Osteoblast (primary cell): ENCODE results near the gene JUP. TPM values are rescaled to one million over a fixed set of nuclear protein-coding genes. Genes with fewer than 3 reads are reported as not detected.
A peak's percentile ranks its signal among the peaks of the same experiment; 100 is the strongest.

Experiments used
- DNase-seq: peaks from one replicate; pipeline ENCODE4 v3.0.0; 2011; ENCODE audit warnings: low spot score, mixed read lengths; ENCODE audit not compliant: insufficient read length; ENCODE audit errors: missing footprints
- H2AFZ ChIP-seq: 2 replicates; pipeline ENCODE4 v1.6.0; 2011; ENCODE audit warnings: mild to moderate bottlenecking, low read length
- H3K27ac ChIP-seq: 2 replicates; pipeline ENCODE4 v1.5.1; 2011; ENCODE audit warnings: mild to moderate bottlenecking, low read depth, low read length, moderate library complexity
- H3K27me3 ChIP-seq: 2 replicates; pipeline ENCODE4 v1.6.0; 2012; ENCODE audit warnings: mild to moderate bottlenecking, control low read depth, inconsistent platforms, low read length, moderate library complexity; ENCODE audit not compliant: insufficient read depth
- H3K36me3 ChIP-seq: 2 replicates; pipeline ENCODE4 v1.5.1; 2011; ENCODE audit warnings: mild to moderate bottlenecking, low read length, control low read depth, moderate library complexity; ENCODE audit not compliant: insufficient read depth
- H3K4me1 ChIP-seq: 2 replicates; pipeline ENCODE4 v1.5.1; 2011; ENCODE audit warnings: mild to moderate bottlenecking, low read length, control low read depth, moderate library complexity; ENCODE audit not compliant: insufficient read depth
- H3K4me2 ChIP-seq: 2 replicates; pipeline ENCODE4 v1.6.0; 2011; ENCODE audit warnings: mild to moderate bottlenecking, low read length; ENCODE audit not compliant: insufficient read depth
- H3K4me3 ChIP-seq: fragments of 200-600 bp; sonication (generic); 3 replicates; pipeline ENCODE4 v1.5.1; 2012; ENCODE audit warnings: mild to moderate bottlenecking, low read length, inconsistent platforms; ENCODE audit not compliant: insufficient read depth
- H3K79me2 ChIP-seq: 2 replicates; pipeline ENCODE4 v1.6.0; 2012; ENCODE audit warnings: mild to moderate bottlenecking, low read length, control low read depth, inconsistent platforms; ENCODE audit not compliant: insufficient read depth
- H3K9me3 ChIP-seq: 2 replicates; pipeline ENCODE4 v1.5.1; 2011; ENCODE audit warnings: low read depth, low read length, control low read depth
- H4K20me1 ChIP-seq: 2 replicates; pipeline ENCODE4 v1.6.0; 2012; ENCODE audit warnings: mild to moderate bottlenecking, low read length, control low read depth; ENCODE audit not compliant: insufficient read depth
- total RNA-seq: library from RNA; depleted of rRNA; stranded (reverse); fragments of >200 nt; gene quantifications from 2 replicates; pipeline ENCODE4 v1.2.3, GENCODE V29; 2012
- TF ChIP-seq, protein P1 (sequence below): IDR thresholded peaks from 2 replicates; pipeline ENCODE4 v1.5.1; 2011; ENCODE audit warnings: mild to moderate bottlenecking, low read depth, low read length, moderate library complexity; ENCODE audit errors: extremely low read depth

Gene JUP
- total RNA-seq, 1 donor, result 24.2 TPM

DNA sequence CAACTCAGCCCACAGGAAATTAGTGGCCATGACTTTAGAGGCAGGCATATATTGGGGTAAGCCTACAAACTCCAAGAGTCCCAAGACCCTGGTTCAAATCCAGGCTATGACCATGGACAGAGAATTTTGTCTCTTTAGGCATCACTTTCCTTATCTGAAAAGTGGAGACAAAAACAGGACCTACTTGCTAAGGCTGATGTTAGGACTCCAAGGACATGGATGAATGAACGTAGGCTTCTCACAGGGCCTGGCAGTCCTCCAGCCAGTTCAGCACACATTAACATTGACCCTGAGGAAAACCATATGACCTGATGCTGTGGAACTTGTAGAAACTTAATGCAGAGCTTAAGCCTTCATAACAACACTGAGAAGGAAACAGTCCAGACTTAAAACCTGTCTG is 27.7 kb upstream of the JUP start:
- peak; percentile 83 for DNase-seq
- Histone ChIP-seq H3K4me3 (peak overlapping the region; percentile 85), H3K27me3 (no peaks in the 10 kb centered on the region), H3K9me3 (no peaks in the 10 kb centered on the region), H3K4me2 (peak overlapping the region; percentile 88), H2AFZ (no peak overlapping the region), H3K4me1 (peaks cover 26% of the 10 kb centered on the region), H3K27ac (peak overlapping the region; percentile 70), H3K79me2 (peaks cover 80% of the 10 kb centered on the region), H4K20me1 (peaks cover 43% of the 10 kb centered on the region), H3K36me3 (peaks cover 24% of the 10 kb centered on the region)
- TF ChIP-seq, protein P1, sequence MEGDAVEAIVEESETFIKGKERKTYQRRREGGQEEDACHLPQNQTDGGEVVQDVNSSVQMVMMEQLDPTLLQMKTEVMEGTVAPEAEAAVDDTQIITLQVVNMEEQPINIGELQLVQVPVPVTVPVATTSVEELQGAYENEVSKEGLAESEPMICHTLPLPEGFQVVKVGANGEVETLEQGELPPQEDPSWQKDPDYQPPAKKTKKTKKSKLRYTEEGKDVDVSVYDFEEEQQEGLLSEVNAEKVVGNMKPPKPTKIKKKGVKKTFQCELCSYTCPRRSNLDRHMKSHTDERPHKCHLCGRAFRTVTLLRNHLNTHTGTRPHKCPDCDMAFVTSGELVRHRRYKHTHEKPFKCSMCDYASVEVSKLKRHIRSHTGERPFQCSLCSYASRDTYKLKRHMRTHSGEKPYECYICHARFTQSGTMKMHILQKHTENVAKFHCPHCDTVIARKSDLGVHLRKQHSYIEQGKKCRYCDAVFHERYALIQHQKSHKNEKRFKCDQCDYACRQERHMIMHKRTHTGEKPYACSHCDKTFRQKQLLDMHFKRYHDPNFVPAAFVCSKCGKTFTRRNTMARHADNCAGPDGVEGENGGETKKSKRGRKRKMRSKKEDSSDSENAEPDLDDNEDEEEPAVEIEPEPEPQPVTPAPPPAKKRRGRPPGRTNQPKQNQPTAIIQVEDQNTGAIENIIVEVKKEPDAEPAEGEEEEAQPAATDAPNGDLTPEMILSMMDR, result no peak

DNA sequence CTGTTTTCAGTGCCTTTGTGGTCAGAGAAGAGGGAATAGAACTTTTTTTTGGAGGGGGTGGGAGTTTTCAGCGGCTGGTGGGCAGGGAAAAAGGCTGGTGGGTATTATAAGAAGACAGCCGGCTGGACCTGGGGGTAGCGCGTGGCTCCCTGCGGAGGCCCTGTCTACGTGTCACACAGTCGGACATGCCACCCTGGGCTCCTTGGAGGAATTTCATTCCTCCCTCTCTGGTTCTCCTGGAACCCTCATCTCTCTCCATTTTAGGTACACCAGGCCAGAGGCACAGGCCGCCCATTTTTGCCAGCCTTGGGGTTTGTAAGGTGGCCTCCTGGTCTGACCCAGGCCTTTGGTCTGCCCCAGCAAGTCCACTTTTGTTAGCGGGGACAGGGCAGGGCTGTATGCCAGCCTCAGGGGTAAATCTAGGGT is 27.2 kb upstream of the JUP start:
- Histone ChIP-seq H3K27ac (peak overlapping the region; percentile 70), H3K36me3 (peaks cover 21% of the 10 kb centered on the region), H3K4me3 (peak overlapping the region; percentile 85), H3K27me3 (no peaks in the 10 kb centered on the region), H3K9me3 (no peaks in the 10 kb centered on the region), H3K79me2 (peaks cover 80% of the 10 kb centered on the region), H3K4me1 (peaks cover 26% of the 10 kb centered on the region), H4K20me1 (peaks cover 48% of the 10 kb centered on the region), H3K4me2 (peak overlapping the region; percentile 88), H2AFZ (no peak overlapping the region)
- TF ChIP-seq, protein P1, result no peak
- no peak for DNase-seq

DNA sequence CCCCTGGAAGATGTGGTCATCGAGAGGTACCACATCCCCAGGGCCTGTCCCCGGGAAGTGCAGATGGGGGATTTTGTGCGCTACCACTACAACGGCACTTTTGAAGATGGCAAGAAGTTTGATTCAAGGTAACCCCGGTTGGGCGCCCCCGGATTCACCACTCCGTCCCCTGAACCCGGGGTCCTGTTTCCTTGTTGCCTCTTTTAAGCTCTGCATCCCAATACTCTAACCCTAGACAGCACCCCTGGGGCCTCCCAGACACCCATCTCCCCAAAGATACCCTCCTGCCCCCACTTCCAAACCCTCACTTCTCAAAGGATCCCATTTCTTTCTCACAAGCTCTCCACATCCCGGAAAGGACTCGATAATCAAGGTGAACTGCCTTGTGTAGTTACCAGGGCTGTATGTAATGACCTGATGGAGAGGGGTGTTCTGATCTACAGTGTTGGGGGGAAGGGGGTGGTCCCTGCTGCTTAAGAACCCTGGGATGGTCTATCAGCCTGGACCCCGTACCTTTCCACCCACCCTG is 26.7 kb upstream of the JUP start:
- Histone ChIP-seq H3K4me3 (peak overlapping the region; percentile 85), H3K4me2 (peak overlapping the region; percentile 88), H3K79me2 (peaks cover 78% of the 10 kb centered on the region), H2AFZ (peak overlapping the region; percentile 48), H4K20me1 (peaks cover 48% of the 10 kb centered on the region), H3K36me3 (peaks cover 21% of the 10 kb centered on the region), H3K27me3 (no peaks in the 10 kb centered on the region), H3K4me1 (peaks cover 26% of the 10 kb centered on the region), H3K9me3 (no peaks in the 10 kb centered on the region), H3K27ac (peak overlapping the region; percentile 70)
- peak; percentile 92 for DNase-seq
- TF ChIP-seq, protein P1, result no peak

DNA sequence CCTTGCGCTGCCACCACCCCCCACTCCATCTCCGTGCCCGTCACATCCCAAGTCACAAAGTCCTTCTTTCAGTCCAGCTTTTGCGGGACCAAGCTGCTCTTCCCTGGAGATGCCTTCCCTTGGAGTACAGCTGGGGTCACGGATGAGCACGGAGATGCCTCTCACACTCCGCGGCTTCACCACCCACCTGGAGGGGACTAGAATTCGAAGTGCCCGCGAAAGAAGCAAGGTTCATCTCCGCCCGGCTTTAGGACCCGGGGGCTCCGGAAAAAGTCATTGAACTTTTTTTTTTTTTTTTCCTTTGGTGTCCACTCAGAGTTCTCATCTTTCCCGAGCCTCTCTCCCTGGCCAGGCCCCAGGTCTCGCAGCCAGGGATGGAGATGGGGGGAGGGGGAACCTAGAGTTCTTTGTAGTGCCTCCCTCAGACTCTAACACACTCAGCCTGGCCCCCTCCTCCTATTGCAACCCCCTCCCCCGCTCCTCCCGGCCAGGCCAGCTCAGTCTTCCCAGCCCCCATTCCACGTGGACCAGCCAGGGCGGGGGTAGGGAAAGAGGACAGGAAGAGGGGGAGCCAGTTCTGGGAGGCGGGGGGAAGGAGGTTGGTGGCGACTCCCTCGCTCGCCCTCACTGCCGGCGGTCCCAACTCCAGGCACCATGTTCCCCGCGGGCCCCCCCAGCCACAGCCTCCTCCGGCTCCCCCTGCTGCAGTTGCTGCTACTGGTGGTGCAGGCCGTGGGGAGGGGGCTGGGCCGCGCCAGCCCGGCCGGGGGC is 26.1 kb upstream of the JUP start, which contains the start of gene FKBP10:
Gene FKBP10, plus strand, starts transcription at position 624 of the 771 bp plus-strand sequence. Its CDS starts 31 bp downstream, at position 655.
- H3K4me1 ChIP-seq, result peaks cover 26% of the 10 kb centered on the region
- H3K36me3 ChIP-seq, result peaks cover 21% of the 10 kb centered on the region
- peak; percentile 99 for DNase-seq
- peak within 1 kb of the TSS; percentile 85 for H3K4me3 ChIP-seq
- peaks cover 46% of the 10 kb centered on the region for H4K20me1 ChIP-seq
- TF ChIP-seq, protein P1, result no peak
- peak within 1 kb of the TSS; percentile 98 for H2AFZ ChIP-seq
- H3K79me2 ChIP-seq, result peaks cover 72% of the 10 kb centered on the region
- no peaks in the 10 kb centered on the region for H3K9me3 ChIP-seq
- peak within 1 kb of the TSS; percentile 70 for H3K27ac ChIP-seq
- peak within 1 kb of the TSS; percentile 88 for H3K4me2 ChIP-seq
- no peaks in the 10 kb centered on the region for H3K27me3 ChIP-seq
